ENCODE data around the gene PLCB1. TPM values are rescaled to one million over a fixed set of nuclear protein-coding genes. Genes with fewer than 3 reads are reported as not detected.

Gene PLCB1
- total RNA-seq, 1 donor from 2014 or later = 58.5 TPM

DNA sequence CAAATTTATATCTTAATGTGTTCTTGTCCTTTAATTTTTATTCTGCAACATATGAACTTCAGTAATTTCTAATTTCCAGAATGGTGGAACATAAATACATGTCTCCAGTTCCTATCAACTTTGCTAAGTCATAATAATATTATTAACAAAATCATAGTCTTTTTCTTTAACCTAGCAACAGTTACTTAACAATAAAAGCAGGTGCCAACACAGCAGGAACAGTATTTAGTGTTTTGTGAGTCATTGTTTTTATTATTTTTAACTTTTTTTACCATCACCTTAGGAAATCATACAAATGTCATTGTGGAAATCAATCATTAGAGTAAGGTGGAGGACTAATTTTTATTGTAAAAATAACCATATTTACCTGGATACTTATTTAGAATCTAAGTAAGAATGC is 133.5 kb downstream of the PLCB1 start:
- intact Hi-C loops (cut with DNase I) = no loop called here
- no peak for DNase-seq (ENCODE audit: low spot score)
- ATAC-seq = no peak

DNA sequence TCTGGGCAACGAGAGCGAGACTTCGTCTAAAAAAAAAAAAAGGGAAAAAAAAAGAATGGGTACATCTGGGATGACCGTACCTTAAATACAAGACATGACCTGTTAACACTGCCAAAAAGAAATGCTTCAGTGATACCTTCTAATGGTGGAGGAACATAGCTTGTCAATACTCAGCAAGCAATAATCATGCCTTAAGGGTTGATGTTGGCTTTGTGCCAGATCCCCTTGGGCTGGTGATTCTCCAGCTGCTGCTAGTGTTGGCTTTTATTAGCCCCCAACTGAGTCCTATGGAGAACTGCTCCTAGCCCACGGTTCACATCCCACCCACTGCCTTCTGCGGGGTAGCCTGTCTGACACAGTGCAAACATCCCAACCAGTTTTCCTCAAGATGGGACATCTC is 134.9 kb downstream of the PLCB1 start:
- no peak for DNase-seq (ENCODE audit: low spot score)
- intact Hi-C loops (cut with DNase I) = no loop called here
- ATAC-seq = no peak

DNA sequence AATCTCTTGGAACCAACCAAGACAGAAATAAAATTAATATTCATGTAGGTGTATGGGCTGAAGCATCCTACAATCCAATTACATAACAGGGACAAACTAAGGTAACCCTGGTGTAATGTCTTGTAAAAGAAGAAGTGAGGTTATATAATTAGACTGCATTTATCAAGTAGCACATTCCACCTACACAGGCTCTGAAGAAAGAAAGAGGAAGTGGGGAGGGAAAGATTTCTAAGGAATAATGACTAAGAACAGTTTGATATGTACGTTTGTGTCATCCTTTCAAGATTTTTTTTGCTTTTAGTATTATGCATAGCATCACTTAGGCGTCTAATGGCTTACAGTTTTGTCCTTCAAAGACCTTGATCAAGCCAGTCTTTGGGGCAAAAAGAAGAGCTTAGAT is 139.7 kb downstream of the PLCB1 start:
- no peak for DNase-seq (ENCODE audit: low spot score)
- intact Hi-C loops (cut with DNase I) = no loop called here
- ATAC-seq = no peak

DNA sequence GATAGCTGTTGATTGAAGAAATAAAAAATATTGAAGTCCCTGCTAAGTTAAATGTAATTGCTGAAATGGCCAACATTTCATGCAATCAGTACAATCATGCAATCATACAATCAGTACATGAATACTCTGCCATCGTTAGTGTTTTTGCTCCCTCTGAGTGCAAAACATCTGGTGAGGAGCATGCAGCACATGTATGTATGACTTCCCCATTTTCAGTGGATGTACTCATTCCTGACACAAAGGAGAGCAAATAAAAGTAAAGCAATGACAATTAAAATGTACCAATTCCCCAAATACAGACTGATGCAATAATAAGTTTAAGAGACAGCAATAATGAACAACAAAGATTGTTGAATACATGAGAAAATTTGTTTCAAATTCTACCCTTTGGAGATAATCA is 140.7 kb downstream of the PLCB1 start:
- ATAC-seq (no peak), DNase-seq (ENCODE audit: low spot score) (no peak)
- intact Hi-C loops (cut with DNase I) = no loop called here

DNA sequence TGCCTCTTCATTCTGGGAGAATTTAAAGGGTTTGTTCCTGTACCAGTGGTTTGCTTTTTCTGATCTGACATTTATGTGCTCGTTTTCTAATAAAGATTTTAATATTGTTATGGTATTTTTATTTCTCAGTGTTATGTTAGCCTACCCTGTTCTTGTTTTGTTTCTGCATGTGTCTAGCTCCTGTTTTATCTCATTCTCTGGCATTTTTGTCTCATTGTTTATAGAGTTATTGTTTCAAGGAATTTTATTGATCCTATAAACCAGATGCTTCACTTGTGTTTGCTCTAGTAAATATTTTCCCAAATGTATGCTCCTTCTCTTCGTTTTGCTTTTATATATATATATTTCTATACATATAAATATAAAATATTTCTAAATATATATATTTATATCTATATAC is 152.8 kb downstream of the PLCB1 start:
- intact Hi-C loops (cut with DNase I) = no loop called here
- no peak for ATAC-seq
- DNase-seq (ENCODE audit: low spot score) = no peak

DNA sequence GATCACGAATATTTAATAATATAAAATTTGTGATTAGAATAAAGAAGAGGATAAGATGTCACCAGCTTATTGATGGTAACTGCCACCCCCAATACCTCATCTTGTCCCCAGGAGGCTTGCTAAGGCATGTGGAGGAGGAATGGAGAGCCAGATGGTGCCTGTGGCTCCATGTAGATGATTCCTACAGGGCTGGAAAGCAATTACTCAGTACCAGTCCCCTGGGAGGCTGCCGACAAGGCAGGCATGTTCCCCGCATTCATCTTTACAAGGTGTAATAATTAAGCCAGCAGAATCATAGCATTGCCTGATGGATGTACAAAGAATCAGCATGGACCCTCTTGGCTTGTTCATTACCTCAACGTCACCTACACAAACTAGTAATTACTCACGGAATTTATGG is 155.3 kb downstream of the PLCB1 start:
- DNase-seq (ENCODE audit: low spot score) (no peak), ATAC-seq (no peak)
- intact Hi-C loops (cut with DNase I) = no loop called here

DNA sequence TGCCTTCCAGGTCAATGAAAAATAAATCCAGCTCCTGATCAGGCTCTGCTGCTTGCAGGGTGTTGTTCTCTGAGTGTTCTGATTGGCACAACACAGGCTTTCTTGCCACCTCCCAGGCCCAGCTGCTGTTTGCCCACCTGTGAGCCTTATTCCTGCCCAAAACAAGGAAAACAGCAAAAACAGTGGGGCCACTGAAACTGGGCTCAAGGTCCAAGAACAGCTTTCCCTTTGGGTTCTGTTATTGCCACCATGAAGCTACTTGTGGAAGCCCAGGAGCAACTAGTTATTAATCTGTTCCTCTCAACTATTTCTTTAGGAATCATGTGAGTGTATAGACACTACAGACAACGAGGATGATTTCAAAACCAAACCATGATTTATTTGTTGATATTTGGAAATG is 159.1 kb downstream of the PLCB1 start:
- intact Hi-C loops (cut with DNase I) = no loop called here
- no peak for ATAC-seq
- no peak for DNase-seq (ENCODE audit: low spot score)

DNA sequence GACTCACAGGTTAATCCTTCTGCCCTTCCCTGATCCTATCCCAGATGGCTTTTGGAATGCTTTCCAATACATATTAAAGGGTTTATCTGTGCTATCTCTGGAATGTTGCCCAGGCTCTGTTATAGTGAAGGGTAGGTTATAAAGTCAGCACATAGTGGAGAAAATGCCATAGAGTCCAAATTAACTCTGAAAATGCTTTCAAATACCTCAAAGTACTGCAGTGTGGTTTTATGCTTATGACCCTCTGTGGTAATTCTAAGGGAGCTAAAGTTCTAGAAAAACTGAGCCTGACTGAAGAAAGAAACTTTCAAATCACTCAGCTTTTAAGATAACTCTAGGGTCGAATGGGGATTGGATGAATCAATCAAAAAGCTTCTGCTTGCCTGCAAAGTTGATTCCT is 159.8 kb downstream of the PLCB1 start:
- no peak for DNase-seq (ENCODE audit: low spot score)
- intact Hi-C loops (cut with DNase I) = no loop called here
- ATAC-seq = no peak

DNA sequence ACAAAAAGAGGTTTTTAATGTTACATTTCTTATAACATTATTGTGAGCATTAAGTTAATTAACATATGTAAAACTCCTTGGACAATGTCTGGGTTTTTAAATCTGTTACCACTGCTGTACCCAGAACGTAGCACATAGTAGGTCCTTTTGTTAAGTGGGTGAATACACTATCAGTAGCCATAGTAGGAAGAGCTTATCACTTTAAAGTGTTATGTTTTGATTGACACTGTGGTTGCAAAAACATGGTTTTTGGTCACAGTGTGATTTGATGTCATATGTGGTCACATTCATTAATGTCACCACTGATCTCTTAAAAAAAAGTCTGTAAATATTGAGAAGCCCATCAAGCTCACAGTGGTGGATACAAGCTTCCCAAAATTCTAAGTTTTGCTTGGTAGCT is 160.7 kb downstream of the PLCB1 start:
- intact Hi-C loops (cut with DNase I) = no loop called here
- DNase-seq (ENCODE audit: low spot score) (no peak), ATAC-seq (no peak)

DNA sequence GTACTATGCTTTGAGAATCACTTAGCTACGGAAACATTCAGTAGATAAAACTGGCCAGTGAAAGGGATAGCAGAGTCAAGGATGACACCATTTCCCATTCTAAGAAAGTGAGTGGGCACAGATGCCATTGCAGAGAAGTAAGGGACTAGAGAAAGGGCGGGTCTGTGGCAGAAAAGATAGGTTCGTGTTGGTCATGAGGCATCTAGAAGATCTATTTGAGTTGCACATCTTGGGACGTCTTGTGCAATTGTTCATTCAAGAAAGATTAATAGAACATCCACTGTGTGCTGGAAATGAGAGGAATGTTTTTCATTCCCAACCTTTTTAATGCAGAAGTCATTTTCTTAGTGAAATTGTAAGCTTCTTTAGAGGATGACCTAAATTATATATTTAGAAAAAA is 161.7 kb downstream of the PLCB1 start:
- no peak for DNase-seq (ENCODE audit: low spot score)
- intact Hi-C loops (cut with DNase I) = no loop called here
- no peak for ATAC-seq

DNA sequence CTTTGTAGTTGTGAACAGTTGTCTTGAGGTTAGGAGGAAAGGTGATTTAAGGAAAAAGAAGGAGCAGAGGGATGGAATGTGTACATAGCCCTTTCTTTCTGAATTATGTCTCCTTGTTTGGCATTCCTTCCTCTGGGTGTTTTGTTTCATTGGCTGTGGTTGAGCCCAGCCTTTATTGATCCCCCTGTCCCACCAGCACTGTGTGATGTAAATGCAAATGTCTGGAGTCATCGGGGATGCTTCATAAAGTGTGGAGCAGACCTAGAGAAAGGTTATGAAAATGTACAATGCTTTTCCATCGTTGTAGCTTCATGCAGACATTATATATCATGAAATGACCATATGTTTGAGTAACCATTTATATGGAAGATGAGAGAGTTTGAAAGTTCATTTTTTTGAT is 164.5 kb downstream of the PLCB1 start:
- intact Hi-C loops (cut with DNase I) = no loop called here
- no peak for ATAC-seq
- DNase-seq (ENCODE audit: low spot score) = no peak

DNA sequence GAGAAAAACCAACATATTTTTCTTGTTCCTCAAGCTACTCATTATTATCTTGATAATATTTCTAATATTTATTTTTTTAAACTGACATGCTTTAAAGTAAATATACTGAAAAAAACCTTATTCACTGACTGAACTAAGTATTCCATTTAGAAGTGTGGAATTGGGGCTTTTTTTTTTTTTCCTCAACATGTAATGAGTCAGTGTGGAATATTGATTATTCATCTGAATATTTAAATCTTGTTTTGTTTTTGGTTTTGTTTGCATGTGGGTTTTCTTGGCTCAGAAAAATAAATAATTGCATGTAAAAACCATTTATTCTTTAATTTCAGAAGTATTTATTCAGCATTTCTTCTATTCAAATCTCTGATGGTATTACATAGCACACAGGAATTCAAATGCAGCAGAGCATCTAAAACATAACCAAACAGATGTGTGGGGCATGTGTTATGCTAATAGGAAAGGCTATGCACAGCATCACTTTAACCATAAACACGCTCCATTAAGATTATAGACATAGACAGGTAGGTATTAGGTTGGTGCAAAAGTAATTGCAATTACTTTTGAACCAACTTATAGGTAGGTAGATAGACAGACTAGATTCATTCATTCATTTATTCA is 166.5 kb downstream of the PLCB1 start:
- DNase-seq (ENCODE audit: low spot score) (no peak), ATAC-seq (no peak)
- intact Hi-C loops (cut with DNase I) = no loop called here

DNA sequence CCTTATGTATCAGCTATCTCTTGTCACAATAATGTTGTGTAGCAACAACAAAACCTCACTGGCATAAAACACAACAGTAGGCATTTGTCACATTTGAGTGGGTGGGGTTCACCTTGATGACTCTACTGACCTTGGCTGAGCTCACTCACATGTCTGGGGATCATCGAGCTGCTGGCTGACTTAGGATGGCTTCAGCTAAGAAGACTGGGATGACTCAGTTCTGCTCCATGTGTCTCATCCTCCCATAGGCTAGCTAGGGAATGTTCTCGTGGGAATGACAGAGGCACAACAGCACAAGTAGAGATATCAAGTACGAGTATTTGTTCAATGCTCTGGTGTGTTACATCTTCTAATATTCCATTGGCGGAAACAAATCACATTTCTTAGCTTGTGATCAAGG is 167.9 kb downstream of the PLCB1 start:
- intact Hi-C loops (cut with DNase I) = no loop called here
- no peak for DNase-seq (ENCODE audit: low spot score)
- no peak for ATAC-seq

DNA sequence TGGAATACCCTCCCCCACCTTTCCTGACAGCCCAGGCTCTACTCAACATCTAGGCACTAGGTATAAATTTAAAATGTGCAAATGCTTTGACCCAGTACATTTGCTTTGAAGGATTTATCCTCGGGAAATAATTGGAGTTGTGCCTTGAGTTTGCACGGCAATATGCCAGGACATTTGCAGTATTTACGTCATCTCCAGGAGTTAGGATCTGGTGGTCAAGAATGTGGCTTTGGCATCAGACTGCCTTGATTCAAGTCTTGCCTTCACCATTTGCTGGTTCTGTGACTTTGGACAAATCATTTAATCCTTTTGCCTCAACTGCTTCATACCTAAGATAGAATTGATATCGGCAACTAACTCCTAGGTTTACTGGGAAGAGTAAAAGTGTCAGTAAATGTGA is 169.6 kb downstream of the PLCB1 start:
- intact Hi-C loops (cut with DNase I) = no loop called here
- ATAC-seq (no peak), DNase-seq (ENCODE audit: low spot score) (no peak)

DNA sequence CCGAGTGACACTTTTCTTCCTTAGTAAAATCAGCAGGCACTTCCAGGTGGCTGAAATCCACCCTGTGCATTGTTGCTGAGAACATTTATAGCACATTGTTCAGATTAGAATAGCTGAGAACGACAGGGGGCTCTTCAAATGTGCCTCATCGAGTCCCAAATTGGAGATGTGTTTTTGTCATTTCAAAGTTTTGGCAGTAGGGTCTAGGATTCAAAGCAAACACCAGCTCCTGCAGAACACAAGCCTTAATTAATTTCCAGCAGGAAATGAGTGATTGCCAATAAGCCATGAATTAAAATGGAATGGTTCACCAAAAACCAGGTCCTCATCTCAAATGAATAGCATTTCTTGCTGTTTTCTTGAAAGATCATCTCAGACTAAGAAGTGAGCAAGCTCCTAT is 171.6 kb downstream of the PLCB1 start:
- ATAC-seq (no peak), DNase-seq (ENCODE audit: low spot score) (no peak)
- intact Hi-C loops (cut with DNase I) = no loop called here

DNA sequence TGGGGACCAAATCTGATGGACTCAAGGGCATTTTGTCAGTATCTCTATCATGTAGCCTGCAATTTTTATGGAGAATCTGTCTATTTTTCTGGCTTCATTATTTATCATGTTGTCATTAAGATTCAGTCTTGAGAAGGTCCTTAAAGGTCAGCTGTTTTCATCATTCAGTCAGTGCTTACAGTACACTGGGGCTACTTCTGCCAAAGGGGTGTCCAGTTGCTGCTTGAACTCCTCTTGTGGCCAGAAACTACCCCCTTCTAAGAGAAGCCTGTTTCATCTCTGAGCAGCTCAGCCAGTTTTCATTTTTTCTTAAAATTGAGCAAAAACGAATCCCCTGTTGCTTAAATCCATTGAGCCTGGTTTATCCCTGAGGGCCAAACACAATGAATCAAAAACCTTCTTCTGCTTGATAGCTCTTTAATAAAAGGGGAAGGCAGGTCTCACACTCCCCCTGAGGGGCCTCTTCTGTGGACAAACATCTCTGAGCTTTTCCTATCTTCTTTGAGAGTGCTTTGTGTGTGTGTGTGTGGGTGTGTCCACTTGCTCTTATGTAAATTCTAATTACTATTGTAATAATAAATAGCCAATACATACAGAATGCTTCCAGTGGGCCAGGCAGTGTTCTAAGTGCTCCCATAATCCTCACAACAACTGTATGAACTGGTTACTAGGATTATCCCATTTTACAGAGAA is 172.2 kb downstream of the PLCB1 start:
- no peak for DNase-seq (ENCODE audit: low spot score)
- intact Hi-C loops (cut with DNase I) = no loop called here
- no peak for ATAC-seq

DNA sequence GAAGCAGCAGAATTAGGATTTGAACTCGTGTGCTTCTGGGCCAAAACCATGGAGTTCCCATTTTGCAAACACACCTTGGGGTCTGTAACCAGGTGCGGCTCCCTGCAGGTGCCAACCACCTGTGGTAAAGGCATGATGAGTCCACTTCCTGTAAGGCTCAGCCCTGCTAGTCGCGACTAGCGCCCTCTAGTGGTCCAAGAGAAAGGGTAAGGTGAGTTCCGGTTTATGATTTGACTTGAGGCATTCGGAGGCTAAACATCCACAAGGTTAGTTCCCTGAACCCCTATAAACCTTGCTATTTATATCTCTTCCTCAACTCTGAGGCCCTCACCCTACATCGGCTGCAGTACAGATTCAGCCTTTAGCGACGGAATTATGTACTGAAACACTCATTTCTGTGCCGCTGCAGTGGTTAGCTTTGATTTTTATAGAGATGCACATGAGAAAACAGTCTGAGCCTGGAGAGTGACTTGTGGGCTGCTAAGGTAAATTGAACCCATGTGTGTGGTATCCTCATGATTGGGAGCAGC is 173.4 kb downstream of the PLCB1 start:
- DNase-seq (ENCODE audit: low spot score) = peak; percentile 61
- no peak for ATAC-seq
- intact Hi-C loops (cut with DNase I) = loop anchor here (5.0 kb wide), 1 partner anchor 1417 kb away; no protein-coding TSS in a partner anchor

DNA sequence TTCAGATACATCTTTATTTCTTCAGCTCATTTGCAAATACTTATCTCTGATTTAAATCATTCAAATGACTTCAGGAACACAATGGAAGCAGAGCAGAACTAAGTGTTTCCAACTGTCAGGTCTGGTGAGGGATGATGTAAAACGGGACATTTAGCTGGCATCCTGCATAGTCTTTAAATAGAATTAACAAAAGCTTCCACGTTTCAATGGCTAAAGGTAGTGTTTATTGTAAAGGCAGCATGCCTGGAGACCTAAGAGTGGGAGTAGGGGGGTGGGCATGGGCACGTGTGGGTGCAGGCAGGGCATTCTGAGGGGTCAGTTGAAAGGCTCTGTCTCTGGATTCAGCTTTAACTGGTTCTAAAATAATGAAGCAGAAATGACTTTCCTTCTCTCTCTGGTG is 174.9 kb downstream of the PLCB1 start:
- intact Hi-C loops (cut with DNase I) = loop anchor here (5.0 kb wide), 1 partner anchor 1415 kb away; no protein-coding TSS in a partner anchor
- no peak for ATAC-seq

DNA sequence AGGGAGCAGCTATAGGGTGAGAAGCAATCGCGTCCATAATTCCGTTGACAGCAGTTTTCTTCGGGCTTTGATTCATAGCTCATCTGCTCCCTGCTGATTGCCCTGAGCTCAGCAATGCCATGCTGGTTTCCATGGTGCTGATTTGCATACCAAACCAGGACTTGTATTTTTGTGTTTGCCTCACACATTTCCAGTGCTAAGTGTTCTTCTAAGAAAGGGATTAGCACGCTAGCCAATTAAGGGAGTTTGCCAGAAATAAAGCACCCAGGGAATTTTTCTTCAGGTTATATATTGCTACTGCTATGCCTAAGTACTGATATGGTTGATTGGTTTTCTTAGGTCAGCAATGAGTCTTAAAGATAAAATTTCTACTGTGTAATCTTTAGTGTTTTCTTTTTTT is 177.6 kb downstream of the PLCB1 start:
- DNase-seq (ENCODE audit: low spot score) (no peak), ATAC-seq (no peak)
- intact Hi-C loops (cut with DNase I) = loop anchor here (5.0 kb wide), 1 partner anchor 1413 kb away; no protein-coding TSS in a partner anchor

More for the DNA sequence above, 174.9 kb downstream of the PLCB1 start:
- DNase-seq (ENCODE audit: low spot score) = no peak

DNA sequence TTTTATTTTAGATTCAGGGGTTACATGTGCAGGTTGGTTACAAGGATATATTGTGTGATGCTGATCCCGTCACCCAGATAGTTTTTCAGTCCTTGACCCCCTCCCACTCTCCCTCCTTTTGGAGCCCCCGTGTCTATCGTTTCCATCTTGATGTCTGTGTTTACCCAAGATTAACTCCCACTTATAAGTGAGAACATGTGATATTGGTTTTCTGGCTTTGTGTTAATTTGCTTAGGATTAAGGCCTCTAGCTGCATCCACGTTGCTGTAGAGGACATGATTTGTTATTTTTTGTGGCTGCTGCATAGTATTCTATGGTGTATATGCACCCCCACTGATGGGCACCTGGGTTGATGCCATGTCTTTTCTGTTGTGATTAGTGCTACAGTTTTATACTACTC is 178.6 kb downstream of the PLCB1 start:
- DNase-seq (ENCODE audit: low spot score) (no peak), ATAC-seq (no peak)
- intact Hi-C loops (cut with DNase I) = no loop called here

DNA sequence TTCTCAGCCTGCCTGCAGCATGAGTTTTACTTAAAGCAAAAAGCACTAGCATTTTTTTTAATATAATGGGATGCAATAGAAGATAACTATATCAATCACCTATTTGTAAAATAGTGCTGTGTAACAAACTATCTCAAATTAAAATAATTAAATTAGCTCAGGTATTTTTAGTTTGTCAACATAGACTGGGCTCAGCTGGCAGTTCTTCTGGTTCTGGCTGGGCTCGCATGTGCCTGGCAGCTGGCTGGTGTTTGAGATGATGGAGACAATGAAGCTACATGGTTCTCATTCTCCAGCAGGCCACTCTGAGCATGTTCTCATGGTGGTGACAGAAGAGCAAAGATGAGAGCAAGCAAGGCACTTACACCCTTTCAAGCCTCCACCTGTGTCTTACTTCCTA is 181.0 kb downstream of the PLCB1 start:
- intact Hi-C loops (cut with DNase I) = no loop called here
- ATAC-seq (no peak), DNase-seq (ENCODE audit: low spot score) (no peak)

Measured in sciatic nerve (tissue), 2 donors.